ENCODE results near the gene FTSJ1. TPM values are rescaled to one million over a fixed set of nuclear protein-coding genes. Genes with fewer than 3 reads are reported as not detected.

The FTSJ1 gene
- total RNA-seq, 1 donor from 2014 or later = 80.3 TPM

GRCh38 chrX:48508400-48509244 lies 32.6 kb downstream of the FTSJ1 start, which contains the start of gene PORCN:
TSS of gene PORCN (plus strand) at chrX:48508992. CDS start at chrX:48509821, 829 bp downstream.
- H3K4me3 ChIP-seq (ENCODE audit: low read depth, low read length) = peak within 1 kb of the TSS; percentile 79
- DNase-seq (ENCODE audit: low read depth) = no peak
- H3K27me3 ChIP-seq (ENCODE audit: control insufficient read depth, insufficient read depth, low read length) = no peaks in the 10 kb centered on the region

GRCh38 chrX:48509245-48509590 lies 33.2 kb downstream of the FTSJ1 start:
- no peaks in the 10 kb centered on the region for H3K27me3 ChIP-seq (ENCODE audit: control insufficient read depth, insufficient read depth, low read length)
- H3K4me3 ChIP-seq (ENCODE audit: low read depth, low read length) = peak overlapping the region; percentile 79
- TF ChIP-seq CTCF (IDR thresholded peaks at IDR 0.05; ENCODE audit: insufficient read depth, low read length, poor library complexity, severe bottlenecking) = no peak
- DNase-seq (ENCODE audit: low read depth) = no peak
- H3K36me3 ChIP-seq (ENCODE audit: control insufficient read depth, insufficient read depth, low read length) = no peaks in the 10 kb centered on the region

More at GRCh38 chrX:48508400-48509244, 32.6 kb downstream of the FTSJ1 start, which contains the start of gene PORCN:
- H3K36me3 ChIP-seq (ENCODE audit: control insufficient read depth, insufficient read depth, low read length) = no peaks in the 10 kb centered on the region
- no peak for TF ChIP-seq CTCF (IDR thresholded peaks at IDR 0.05; ENCODE audit: insufficient read depth, low read length, poor library complexity, severe bottlenecking)

- Histone ChIP-seq H3K27me3 (ENCODE audit: control insufficient read depth, insufficient read depth, low read length) (no peaks in the 10 kb centered on the region), H3K36me3 (ENCODE audit: control insufficient read depth, insufficient read depth, low read length) (no peaks in the 10 kb centered on the region), H3K4me3 (ENCODE audit: low read depth, low read length) (peak overlapping the region; percentile 79)
- DNase-seq (ENCODE audit: low read depth) = no peak
- TF ChIP-seq CTCF (IDR thresholded peaks at IDR 0.05; ENCODE audit: insufficient read depth, low read length, poor library complexity, severe bottlenecking) = no peak
Measured at GRCh38 chrX:48509619-48510018, 33.6 kb downstream of the FTSJ1 start.

DNA sequence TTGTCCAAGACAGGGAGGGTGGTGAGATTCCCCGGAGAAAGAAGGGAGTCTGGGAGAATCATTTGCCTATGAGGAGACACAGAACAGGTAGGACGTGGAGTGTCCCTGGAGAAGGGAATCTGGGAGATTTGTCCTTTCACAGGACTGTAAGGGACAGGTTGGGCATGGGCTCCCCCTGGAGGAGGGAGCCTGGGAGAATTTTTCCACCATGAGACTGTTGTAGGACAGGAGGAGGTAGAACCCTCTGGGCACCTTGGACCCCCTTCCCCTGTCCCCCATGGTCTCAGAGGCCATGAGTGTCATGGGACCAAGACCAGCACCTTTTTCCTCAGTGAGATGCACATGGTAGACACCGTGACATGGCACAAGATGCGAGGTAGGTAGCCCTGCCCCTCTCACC lies 35.6 kb downstream of the FTSJ1 start:
- H3K36me3 ChIP-seq (ENCODE audit: control insufficient read depth, insufficient read depth, low read length) = no peaks in the 10 kb centered on the region
- DNase-seq (ENCODE audit: low read depth) = no peak
- TF ChIP-seq CTCF (IDR thresholded peaks at IDR 0.05; ENCODE audit: insufficient read depth, low read length, poor library complexity, severe bottlenecking) = peak; percentile 52

DNA sequence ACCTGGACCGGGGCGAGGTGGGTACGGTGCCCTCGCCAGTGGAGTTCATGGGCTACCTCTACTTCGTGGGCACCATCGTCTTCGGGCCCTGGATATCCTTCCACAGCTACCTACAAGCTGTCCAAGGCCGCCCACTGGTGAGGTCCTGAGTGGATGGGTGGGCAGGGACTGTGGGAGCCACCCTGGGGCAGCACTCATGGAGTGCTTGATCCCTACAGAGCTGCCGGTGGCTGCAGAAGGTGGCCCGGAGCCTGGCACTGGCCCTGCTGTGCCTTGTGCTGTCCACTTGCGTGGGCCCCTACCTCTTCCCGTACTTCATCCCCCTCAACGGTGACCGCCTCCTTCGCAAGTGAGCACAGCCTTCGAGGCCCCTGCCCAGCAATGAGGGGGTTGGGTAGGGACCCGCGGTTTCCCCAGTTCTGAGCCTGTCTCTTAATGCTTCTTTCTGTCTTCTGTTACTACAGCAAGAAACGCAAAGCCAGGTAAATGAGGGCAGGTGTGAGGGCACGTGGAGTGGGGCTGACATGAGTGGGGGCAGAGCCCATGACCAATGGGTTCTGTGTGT lies 36.5 kb downstream of the FTSJ1 start:
- no peak for TF ChIP-seq CTCF (IDR thresholded peaks at IDR 0.05; ENCODE audit: insufficient read depth, low read length, poor library complexity, severe bottlenecking)
- Histone ChIP-seq H3K36me3 (ENCODE audit: control insufficient read depth, insufficient read depth, low read length) (no peaks in the 10 kb centered on the region), H3K4me3 (ENCODE audit: low read depth, low read length) (no peak overlapping the region), H3K27me3 (ENCODE audit: control insufficient read depth, insufficient read depth, low read length) (no peaks in the 10 kb centered on the region)
- no peak for DNase-seq (ENCODE audit: low read depth)

More for the DNA sequence above, 35.6 kb downstream of the FTSJ1 start:
- Histone ChIP-seq H3K4me3 (ENCODE audit: low read depth, low read length) (no peak overlapping the region), H3K27me3 (ENCODE audit: control insufficient read depth, insufficient read depth, low read length) (no peaks in the 10 kb centered on the region)
